Stimulated activated CD4-positive, alpha-beta T cell treated with anti-CD3 and anti-CD28 coated beads, Interleukin-15, amount 100 ng/mL, for 24 hours (primary cell): ENCODE measurements around the gene FAM72D.
"Not testable (repeated sequence)": the region's sequence is repeated elsewhere in the genome, so short reads cannot be mapped to it uniquely, and the experiment has no call there.

Experiments
- DNase-seq: peaks from one replicate; pipeline ENCODE4 v3.0.0-alpha.2; 2020

FAM72D gene

GRCh38 chr1:145155873-145156272 lies 60.1 kb downstream of the FAM72D start:
- not testable (repeated sequence) for DNase-seq

GRCh38 chr1:145156891-145157610 lies 61.3 kb downstream of the FAM72D start:
- DNase-seq = peak; percentile 68

GRCh38 chr1:145157715-145158114 lies 61.9 kb downstream of the FAM72D start:
- not testable (repeated sequence) for DNase-seq

GRCh38 chr1:145161046-145161752 lies 65.4 kb downstream of the FAM72D start:
- DNase-seq = not testable (repeated sequence)
